GM23338 (cell line): ENCODE measurements around the gene EDEM1. TPM values are rescaled to one million over a fixed set of nuclear protein-coding genes. Genes with fewer than 3 reads are reported as not detected.

Experiments used
- ATAC-seq: fragments of 200-7000 bp; cut with Tn5 transposase; 3 replicates; pipeline ENCODE4 v1.9.1; 2020
- DNase-seq: peaks from one replicate; pipeline ENCODE4 v3.0.0-alpha.2; 2015; ENCODE audit warnings: low spot score
- H2AFZ ChIP-seq: fragments of 200-600 bp; sonication (generic); 2 replicates; pipeline ENCODE4 v1.8.0; 2016; ENCODE audit warnings: antibody characterized with exemption, mild to moderate bottlenecking, moderate library complexity
- H3F3A ChIP-seq: fragments of 200-600 bp; sonication (generic); replicated peaks from 2 replicates; pipeline ENCODE4 v1.8.0; 2017; ENCODE audit warnings: antibody characterized with exemption, mixed run types, low read depth
- H3K27ac ChIP-seq: fragments of 200-600 bp; sonication (generic); 2 replicates; pipeline ENCODE4 v1.6.1; 2016; ENCODE audit warnings: low read depth
- H3K27me3 ChIP-seq: fragments of 200-600 bp; sonication (generic); 2 replicates; pipeline ENCODE4 v1.8.0; 2016; ENCODE audit warnings: mild to moderate bottlenecking, mixed run types, moderate library complexity; ENCODE audit not compliant: insufficient read depth
- H3K36me3 ChIP-seq: fragments of 200-600 bp; sonication (generic); 2 replicates; pipeline ENCODE4 v1.8.0; 2016; ENCODE audit warnings: mild to moderate bottlenecking; ENCODE audit not compliant: insufficient read depth
- H3K4me1 ChIP-seq: fragments of 200-600 bp; sonication (generic); 2 replicates; pipeline ENCODE4 v1.8.0; 2016; ENCODE audit warnings: mild to moderate bottlenecking, moderate library complexity; ENCODE audit not compliant: insufficient read depth
- H3K4me2 ChIP-seq: fragments of 200-600 bp; sonication (generic); 2 replicates; pipeline ENCODE4 v1.7.1; 2017; ENCODE audit warnings: mixed run types
- H3K4me3 ChIP-seq: fragments of 200-600 bp; sonication (generic); 2 replicates; pipeline ENCODE4 v1.6.1; 2016; ENCODE audit warnings: mixed run types
- H3K79me2 ChIP-seq: fragments of 200-600 bp; sonication (generic); replicated peaks from 2 replicates; pipeline ENCODE4 v1.8.0; 2017; ENCODE audit warnings: mild to moderate bottlenecking; ENCODE audit not compliant: insufficient read depth
- H3K9me2 ChIP-seq: fragments of 200-600 bp; sonication (generic); 2 replicates; pipeline ENCODE4 v1.8.0; 2017; ENCODE audit not compliant: insufficient read depth
- H4K20me1 ChIP-seq: fragments of 200-600 bp; sonication (generic); replicated peaks from 2 replicates; pipeline ENCODE4 v1.8.0; 2017; ENCODE audit warnings: mild to moderate bottlenecking; ENCODE audit not compliant: insufficient read depth
- H3K27ac Mint-ChIP-seq: 2 replicates; pipeline ENCODE4 v1.8.0; 2020; ENCODE audit warnings: inconsistent platforms, mild to moderate bottlenecking, moderate library complexity, mixed read lengths
- H3K27me3 Mint-ChIP-seq: 3 replicates; pipeline ENCODE4 v1.8.0; 2022; ENCODE audit warnings: low read depth, mild to moderate bottlenecking, moderate library complexity, mixed read lengths, inconsistent platforms; ENCODE audit not compliant: insufficient read depth, poor library complexity
- H3K36me3 Mint-ChIP-seq: 3 replicates; pipeline ENCODE4 v1.8.0; 2021; ENCODE audit warnings: low read depth, mild to moderate bottlenecking, inconsistent platforms, moderate library complexity, mixed read lengths
- H3K4me1 Mint-ChIP-seq: 3 replicates; pipeline ENCODE4 v1.8.0; 2020; ENCODE audit warnings: mild to moderate bottlenecking, inconsistent platforms, mixed read lengths
- H3K4me3 Mint-ChIP-seq: 3 replicates; pipeline ENCODE4 v1.8.0; 2021; ENCODE audit warnings: moderate library complexity, mild to moderate bottlenecking, inconsistent platforms, mixed read lengths
- H3K9me3 Mint-ChIP-seq: 3 replicates; pipeline ENCODE4 v1.8.0; 2020; ENCODE audit warnings: moderate library complexity, mild to moderate bottlenecking, inconsistent platforms, mixed read lengths
- CREB1 ChIP-seq: fragments of 250-450 bp; sonication (Bioruptor Pico); IDR thresholded peaks from 2 replicates; pipeline ENCODE4 v1.5.0; 2020; ENCODE audit warnings: low read depth, mild to moderate bottlenecking, moderate library complexity
- EZH2 ChIP-seq: fragments of 200-600 bp; sonication (generic); IDR thresholded peaks from one replicate; pipeline ENCODE4 v1.8.0; 2017; ENCODE audit warnings: antibody characterized with exemption, mild to moderate bottlenecking, low read depth; ENCODE audit not compliant: unreplicated experiment
- EZH2phosphoT487 ChIP-seq: fragments of 200-600 bp; sonication (generic); IDR thresholded peaks from one replicate; pipeline ENCODE4 v1.8.1; 2018; ENCODE audit warnings: antibody characterized with exemption; ENCODE audit not compliant: unreplicated experiment
- JUNB ChIP-seq: IDR thresholded peaks from one replicate; pipeline ENCODE4 v1.6.1; 2016; ENCODE audit warnings: antibody characterized with exemption; ENCODE audit not compliant: unreplicated experiment
- NANOG ChIP-seq: IDR thresholded peaks from 2 replicates; pipeline ENCODE4 v1.6.1; 2016; ENCODE audit warnings: antibody characterized with exemption, borderline replicate concordance
- POLR2AphosphoS5 ChIP-seq: IDR thresholded peaks from 2 replicates; pipeline ENCODE4 v1.6.1; 2016; ENCODE audit warnings: antibody characterized with exemption, low read depth
- STAT1 ChIP-seq: IDR thresholded peaks from one replicate; pipeline ENCODE4 v1.6.1; 2016; ENCODE audit warnings: antibody characterized with exemption; ENCODE audit not compliant: unreplicated experiment
- ZNF114 ChIP-seq: fragments of 250-450 bp; sonication (Bioruptor Pico); IDR thresholded peaks from 2 replicates; pipeline ENCODE4 v1.5.0; 2020; ENCODE audit warnings: mild to moderate bottlenecking, moderate library complexity
- polyA plus RNA-seq: library from polyadenylated mRNA; unstranded; fragments of >200 nt; fragmentation: Nextera tagmentation; extraction: Ambion mirVana; gene quantifications from 2 replicates; pipeline ENCODE4 v1.2.1, GENCODE V29; 2016
- total RNA-seq: library from RNA; depleted of rRNA; stranded (reverse); fragments of >200 nt; shearing (Covaris generic); gene quantifications from 2 replicates; pipeline ENCODE4 v1.2.3, GENCODE V29; 2014
- TF ChIP-seq, protein P1 (sequence below), 2 experiments: fragments of 200-600 bp in 1 of 2; sonication (generic) in 1 of 2; conservative IDR thresholded peaks; 2 replicates each; pipeline versions ENCODE4 v1.5.1 to v1.6.1; 2016 to 2017; ENCODE audit warnings: antibody characterized with exemption in 2 of 2, low read depth in 2 of 2, mild to moderate bottlenecking in 2 of 2, moderate library complexity in 1 of 2
- TF ChIP-seq, protein P2 (sequence below): IDR thresholded peaks from 2 replicates; pipeline ENCODE4 v1.6.1; 2016; ENCODE audit warnings: antibody characterized with exemption
- TF ChIP-seq, protein P3 (sequence below): fragments of 250-450 bp; sonication (Bioruptor Pico); IDR thresholded peaks from 2 replicates; pipeline ENCODE4 v1.5.0; 2020; ENCODE audit warnings: mild to moderate bottlenecking, moderate library complexity

Gene EDEM1
- total and polyA plus RNA-seq, 2 experiments from 2014 or later = 2.2 to 36.7 TPM

DNA sequence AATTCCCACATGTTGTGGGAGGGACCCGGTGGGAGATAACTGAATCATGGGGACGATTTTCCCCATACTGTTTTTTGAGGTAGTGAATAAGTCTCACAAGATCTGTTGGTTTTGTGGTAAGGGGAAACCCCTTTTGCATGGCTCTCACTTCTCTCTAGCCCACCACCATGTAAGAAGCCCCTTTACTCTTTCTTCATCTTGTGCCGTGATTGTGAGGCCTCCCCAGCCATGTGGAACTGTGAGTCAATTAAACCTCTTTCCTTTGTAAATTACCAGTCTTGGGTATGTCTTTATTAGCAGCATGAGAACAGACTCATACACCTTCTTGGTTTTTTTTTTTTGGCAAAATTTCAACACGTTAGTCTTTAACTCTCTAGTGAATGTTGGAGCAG, 47.3 kb upstream of the EDEM1 start:
- Histone ChIP-seq H3K4me3 (no peak overlapping the region), H3K27me3 (no peaks in the 10 kb centered on the region), H4K20me1 (0 out of 2 replicates have a peak, but pooled peaks cover 2% of the 10 kb centered on the region), H3K36me3 (no peaks in the 10 kb centered on the region; the same call in 1 of the 2 replicates), H3F3A (no peaks in the 10 kb centered on the region), H2AFZ (no peak overlapping the region), H3K4me2 (no peak overlapping the region), H3K79me2 (peaks cover 99% of the 10 kb centered on the region), H3K9me2 (no peaks in the 10 kb centered on the region), H3K4me1 (peaks cover 7% of the 10 kb centered on the region), H3K27ac (no peak overlapping the region)
- H3K4me1 Mint-ChIP-seq = peaks cover 18% of the 10 kb centered on the region
- peaks cover 43% of the 10 kb centered on the region for H3K36me3 Mint-ChIP-seq
- DNase-seq = no peak
- TF ChIP-seq STAT1 (no peak), JUNB (no peak), EZH2 (no peak), ZNF114 (CRISPR knock-in tag) (no peak), EZH2phosphoT487 (no peak), NANOG (no peak)
- TF ChIP-seq, protein P1, sequence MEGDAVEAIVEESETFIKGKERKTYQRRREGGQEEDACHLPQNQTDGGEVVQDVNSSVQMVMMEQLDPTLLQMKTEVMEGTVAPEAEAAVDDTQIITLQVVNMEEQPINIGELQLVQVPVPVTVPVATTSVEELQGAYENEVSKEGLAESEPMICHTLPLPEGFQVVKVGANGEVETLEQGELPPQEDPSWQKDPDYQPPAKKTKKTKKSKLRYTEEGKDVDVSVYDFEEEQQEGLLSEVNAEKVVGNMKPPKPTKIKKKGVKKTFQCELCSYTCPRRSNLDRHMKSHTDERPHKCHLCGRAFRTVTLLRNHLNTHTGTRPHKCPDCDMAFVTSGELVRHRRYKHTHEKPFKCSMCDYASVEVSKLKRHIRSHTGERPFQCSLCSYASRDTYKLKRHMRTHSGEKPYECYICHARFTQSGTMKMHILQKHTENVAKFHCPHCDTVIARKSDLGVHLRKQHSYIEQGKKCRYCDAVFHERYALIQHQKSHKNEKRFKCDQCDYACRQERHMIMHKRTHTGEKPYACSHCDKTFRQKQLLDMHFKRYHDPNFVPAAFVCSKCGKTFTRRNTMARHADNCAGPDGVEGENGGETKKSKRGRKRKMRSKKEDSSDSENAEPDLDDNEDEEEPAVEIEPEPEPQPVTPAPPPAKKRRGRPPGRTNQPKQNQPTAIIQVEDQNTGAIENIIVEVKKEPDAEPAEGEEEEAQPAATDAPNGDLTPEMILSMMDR (conservative IDR thresholded peaks at IDR 0.05; ENCODE audit: low read depth in 2 of 2) = no peak
- TF ChIP-seq, protein P2, sequence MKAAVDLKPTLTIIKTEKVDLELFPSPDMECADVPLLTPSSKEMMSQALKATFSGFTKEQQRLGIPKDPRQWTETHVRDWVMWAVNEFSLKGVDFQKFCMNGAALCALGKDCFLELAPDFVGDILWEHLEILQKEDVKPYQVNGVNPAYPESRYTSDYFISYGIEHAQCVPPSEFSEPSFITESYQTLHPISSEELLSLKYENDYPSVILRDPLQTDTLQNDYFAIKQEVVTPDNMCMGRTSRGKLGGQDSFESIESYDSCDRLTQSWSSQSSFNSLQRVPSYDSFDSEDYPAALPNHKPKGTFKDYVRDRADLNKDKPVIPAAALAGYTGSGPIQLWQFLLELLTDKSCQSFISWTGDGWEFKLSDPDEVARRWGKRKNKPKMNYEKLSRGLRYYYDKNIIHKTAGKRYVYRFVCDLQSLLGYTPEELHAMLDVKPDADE = no peak
- H3K4me3 Mint-ChIP-seq = no peak overlapping the region
- ATAC-seq = no peak
- peaks cover 32% of the 10 kb centered on the region for H3K9me3 Mint-ChIP-seq
- H3K27me3 Mint-ChIP-seq = no peaks in the 10 kb centered on the region
- H3K27ac Mint-ChIP-seq = no peak overlapping the region

DNA sequence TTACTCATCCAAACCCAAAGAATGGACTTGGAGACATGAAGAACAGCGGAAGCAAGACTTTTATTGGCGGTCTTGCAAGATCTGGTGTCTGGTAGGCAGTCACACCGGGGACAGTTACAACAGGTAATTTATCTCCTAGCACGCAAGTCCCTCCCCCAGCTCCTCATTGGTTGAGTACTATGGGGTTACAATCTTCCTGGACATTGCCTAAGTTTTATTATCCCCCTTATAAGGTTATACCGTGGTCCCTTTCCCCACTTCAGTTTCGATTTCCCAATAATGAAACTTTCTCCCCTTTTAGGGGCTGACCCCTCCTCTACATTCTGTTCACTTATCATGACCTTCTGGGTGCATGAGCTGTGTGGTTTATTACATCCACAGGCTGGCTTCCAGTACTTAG, 46.7 kb upstream of the EDEM1 start:
- H3K9me3 Mint-ChIP-seq = peaks cover 38% of the 10 kb centered on the region
- 0 out of 2 replicates have a peak, but pooled peaks cover 2% of the 10 kb centered on the region for H4K20me1 ChIP-seq
- no peak overlapping the region for H2AFZ ChIP-seq
- no peak for ATAC-seq
- no peaks in the 10 kb centered on the region for H3F3A ChIP-seq
- peaks cover 49% of the 10 kb centered on the region for H3K36me3 Mint-ChIP-seq
- no peak overlapping the region for H3K4me2 ChIP-seq
- H3K36me3 ChIP-seq = no peaks in the 10 kb centered on the region; the same call in 1 of the 2 replicates
- H3K27me3 ChIP-seq = no peaks in the 10 kb centered on the region
- H3K79me2 ChIP-seq = peaks cover 99% of the 10 kb centered on the region
- peaks cover 7% of the 10 kb centered on the region for H3K4me1 ChIP-seq
- H3K27me3 Mint-ChIP-seq = no peaks in the 10 kb centered on the region
- no peaks in the 10 kb centered on the region for H3K9me2 ChIP-seq
- no peak overlapping the region for H3K4me3 ChIP-seq
- H3K27ac ChIP-seq = no peak overlapping the region
- H3K27ac Mint-ChIP-seq = no peak overlapping the region
- no peak overlapping the region for H3K4me3 Mint-ChIP-seq
- peaks cover 18% of the 10 kb centered on the region for H3K4me1 Mint-ChIP-seq
- no peak for DNase-seq
- no peak for TF ChIP-seq STAT1
- TF ChIP-seq JUNB = no peak
- no peak for TF ChIP-seq POLR2AphosphoS5
- TF ChIP-seq, protein P3, sequence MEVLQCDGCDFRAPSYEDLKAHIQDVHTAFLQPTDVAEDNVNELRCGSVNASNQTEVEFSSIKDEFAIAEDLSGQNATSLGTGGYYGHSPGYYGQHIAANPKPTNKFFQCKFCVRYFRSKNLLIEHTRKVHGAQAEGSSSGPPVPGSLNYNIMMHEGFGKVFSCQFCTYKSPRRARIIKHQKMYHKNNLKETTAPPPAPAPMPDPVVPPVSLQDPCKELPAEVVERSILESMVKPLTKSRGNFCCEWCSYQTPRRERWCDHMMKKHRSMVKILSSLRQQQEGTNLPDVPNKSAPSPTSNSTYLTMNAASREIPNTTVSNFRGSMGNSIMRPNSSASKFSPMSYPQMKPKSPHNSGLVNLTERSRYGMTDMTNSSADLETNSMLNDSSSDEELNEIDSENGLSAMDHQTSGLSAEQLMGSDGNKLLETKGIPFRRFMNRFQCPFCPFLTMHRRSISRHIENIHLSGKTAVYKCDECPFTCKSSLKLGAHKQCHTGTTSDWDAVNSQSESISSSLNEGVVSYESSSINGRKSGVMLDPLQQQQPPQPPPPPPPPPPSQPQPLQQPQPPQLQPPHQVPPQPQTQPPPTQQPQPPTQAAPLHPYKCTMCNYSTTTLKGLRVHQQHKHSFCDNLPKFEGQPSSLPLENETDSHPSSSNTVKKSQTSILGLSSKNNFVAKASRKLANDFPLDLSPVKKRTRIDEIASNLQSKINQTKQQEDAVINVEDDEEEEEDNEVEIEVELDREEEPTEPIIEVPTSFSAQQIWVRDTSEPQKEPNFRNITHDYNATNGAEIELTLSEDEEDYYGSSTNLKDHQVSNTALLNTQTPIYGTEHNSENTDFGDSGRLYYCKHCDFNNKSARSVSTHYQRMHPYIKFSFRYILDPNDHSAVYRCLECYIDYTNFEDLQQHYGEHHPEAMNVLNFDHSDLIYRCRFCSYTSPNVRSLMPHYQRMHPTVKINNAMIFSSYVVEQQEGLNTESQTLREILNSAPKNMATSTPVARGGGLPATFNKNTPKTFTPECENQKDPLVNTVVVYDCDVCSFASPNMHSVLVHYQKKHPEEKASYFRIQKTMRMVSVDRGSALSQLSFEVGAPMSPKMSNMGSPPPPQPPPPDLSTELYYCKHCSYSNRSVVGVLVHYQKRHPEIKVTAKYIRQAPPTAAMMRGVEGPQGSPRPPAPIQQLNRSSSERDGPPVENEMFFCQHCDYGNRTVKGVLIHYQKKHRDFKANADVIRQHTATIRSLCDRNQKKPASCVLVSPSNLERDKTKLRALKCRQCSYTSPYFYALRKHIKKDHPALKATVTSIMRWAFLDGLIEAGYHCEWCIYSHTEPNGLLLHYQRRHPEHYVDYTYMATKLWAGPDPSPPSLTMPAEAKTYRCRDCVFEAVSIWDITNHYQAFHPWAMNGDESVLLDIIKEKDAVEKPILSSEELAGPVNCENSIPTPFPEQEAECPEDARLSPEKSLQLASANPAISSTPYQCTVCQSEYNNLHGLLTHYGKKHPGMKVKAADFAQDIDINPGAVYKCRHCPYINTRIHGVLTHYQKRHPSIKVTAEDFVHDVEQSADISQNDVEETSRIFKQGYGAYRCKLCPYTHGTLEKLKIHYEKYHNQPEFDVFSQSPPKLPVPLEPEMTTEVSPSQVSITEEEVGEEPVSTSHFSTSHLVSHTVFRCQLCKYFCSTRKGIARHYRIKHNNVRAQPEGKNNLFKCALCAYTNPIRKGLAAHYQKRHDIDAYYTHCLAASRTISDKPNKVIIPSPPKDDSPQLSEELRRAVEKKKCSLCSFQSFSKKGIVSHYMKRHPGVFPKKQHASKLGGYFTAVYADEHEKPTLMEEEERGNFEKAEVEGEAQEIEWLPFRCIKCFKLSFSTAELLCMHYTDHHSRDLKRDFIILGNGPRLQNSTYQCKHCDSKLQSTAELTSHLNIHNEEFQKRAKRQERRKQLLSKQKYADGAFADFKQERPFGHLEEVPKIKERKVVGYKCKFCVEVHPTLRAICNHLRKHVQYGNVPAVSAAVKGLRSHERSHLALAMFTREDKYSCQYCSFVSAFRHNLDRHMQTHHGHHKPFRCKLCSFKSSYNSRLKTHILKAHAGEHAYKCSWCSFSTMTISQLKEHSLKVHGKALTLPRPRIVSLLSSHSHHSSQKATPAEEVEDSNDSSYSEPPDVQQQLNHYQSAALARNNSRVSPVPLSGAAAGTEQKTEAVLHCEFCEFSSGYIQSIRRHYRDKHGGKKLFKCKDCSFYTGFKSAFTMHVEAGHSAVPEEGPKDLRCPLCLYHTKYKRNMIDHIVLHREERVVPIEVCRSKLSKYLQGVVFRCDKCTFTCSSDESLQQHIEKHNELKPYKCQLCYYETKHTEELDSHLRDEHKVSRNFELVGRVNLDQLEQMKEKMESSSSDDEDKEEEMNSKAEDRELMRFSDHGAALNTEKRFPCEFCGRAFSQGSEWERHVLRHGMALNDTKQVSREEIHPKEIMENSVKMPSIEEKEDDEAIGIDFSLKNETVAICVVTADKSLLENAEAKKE (CRISPR knock-in tag) = no peak
- no peak for TF ChIP-seq CREB1 (CRISPR knock-in tag)
